NCI-H2107 (cell line): ENCODE data around the gene AURKAIP1.

Source experiments
- DNase-seq: peaks from one replicate; lab custom pipeline; 2025; lab: John Stamatoyannopoulos, UW

The AURKAIP1 gene

DNA sequence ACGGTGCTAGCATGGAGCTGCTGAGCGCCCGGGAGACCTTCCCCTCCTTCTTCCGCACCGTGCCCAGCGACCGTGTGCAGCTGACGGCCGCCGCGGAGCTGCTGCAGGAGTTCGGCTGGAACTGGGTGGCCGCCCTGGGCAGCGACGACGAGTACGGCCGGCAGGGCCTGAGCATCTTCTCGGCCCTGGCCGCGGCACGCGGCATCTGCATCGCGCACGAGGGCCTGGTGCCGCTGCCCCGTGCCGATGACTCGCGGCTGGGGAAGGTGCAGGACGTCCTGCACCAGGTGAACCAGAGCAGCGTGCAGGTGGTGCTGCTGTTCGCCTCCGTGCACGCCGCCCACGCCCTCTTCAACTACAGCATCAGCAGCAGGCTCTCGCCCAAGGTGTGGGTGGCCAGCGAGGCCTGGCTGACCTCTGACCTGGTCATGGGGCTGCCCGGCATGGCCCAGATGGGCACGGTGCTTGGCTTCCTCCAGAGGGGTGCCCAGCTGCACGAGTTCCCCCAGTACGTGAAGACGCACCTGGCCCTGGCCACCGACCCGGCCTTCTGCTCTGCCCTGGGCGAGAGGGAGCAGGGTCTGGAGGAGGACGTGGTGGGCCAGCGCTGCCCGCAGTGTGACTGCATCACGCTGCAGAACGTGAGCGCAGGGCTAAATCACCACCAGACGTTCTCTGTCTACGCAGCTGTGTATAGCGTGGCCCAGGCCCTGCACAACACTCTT is 42.8 kb downstream of the AURKAIP1 start:
- DNase-seq: no peak

DNA sequence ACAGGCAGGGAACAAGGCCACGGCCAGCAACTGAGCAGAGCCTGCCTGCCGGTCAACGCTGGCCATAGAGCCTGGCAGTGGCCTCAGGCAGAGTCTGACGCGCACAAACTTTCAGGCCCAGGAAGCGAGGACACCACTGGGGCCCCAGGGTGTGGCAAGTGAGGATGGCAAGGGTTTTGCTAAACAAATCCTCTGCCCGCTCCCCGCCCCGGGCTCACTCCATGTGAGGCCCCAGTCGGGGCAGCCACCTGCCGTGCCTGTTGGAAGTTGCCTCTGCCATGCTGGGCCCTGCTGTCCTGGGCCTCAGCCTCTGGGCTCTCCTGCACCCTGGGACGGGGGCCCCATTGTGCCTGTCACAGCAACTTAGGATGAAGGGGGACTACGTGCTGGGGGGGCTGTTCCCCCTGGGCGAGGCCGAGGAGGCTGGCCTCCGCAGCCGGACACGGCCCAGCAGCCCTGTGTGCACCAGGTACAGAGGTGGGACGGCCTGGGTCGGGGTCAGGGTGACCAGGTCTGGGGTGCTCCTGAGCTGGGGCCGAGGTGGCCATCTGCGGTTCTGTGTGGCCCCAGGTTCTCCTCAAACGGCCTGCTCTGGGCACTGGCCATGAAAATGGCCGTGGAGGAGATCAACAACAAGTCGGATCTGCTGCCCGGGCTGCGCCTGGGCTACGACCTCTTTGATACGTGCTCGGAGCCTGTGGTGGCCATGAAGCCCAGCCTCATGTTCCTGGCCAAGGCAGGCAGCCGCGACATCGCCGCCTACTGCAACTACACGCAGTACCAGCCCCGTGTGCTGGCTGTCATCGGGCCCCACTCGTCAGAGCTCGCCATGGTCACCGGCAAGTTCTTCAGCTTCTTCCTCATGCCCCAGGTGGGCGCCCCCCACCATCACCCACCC is 43.7 kb downstream of the AURKAIP1 start, which contains the start of gene TAS1R3:
Gene TAS1R3 (plus strand): TSS at position 213 of the 898 bp plus-strand sequence. CDS start 66 bp downstream, at position 279.
- no peak for DNase-seq

DNA sequence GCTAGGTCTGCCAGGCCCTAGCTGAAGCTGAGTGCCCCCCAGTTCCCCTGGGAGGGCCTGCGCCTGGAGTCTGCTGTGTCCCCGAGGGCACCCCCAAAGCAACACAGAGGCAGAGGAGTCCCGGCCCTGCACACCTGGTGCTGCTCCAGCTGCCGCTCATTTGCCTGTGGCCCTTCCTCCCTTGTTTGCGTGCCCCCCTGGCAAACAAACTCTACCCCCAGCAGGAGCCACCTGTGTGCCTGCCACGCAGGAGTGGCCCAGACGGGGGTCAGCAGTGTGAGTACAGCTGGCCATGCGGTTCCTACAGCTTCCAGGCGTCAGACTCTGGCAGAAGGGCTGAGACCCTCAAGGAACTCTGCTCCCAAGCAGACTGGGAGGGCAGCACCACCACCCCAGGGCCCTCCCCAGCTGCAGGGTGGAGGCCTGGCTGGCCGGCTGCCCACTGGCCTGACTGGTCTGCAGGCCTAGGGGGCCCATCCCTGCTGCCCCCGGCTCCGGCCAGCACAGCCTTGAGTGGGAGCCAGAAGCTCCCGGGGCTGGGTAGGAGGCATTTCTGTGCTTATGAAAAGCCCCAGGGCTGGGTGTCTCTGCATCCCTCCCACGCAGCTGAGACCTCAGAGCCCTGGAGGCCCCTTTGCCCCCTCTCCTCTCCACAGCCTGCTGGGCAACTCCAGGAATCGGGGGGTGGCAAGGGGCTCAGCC is 44.5 kb downstream of the AURKAIP1 start:
- DNase-seq: no peak

DNA sequence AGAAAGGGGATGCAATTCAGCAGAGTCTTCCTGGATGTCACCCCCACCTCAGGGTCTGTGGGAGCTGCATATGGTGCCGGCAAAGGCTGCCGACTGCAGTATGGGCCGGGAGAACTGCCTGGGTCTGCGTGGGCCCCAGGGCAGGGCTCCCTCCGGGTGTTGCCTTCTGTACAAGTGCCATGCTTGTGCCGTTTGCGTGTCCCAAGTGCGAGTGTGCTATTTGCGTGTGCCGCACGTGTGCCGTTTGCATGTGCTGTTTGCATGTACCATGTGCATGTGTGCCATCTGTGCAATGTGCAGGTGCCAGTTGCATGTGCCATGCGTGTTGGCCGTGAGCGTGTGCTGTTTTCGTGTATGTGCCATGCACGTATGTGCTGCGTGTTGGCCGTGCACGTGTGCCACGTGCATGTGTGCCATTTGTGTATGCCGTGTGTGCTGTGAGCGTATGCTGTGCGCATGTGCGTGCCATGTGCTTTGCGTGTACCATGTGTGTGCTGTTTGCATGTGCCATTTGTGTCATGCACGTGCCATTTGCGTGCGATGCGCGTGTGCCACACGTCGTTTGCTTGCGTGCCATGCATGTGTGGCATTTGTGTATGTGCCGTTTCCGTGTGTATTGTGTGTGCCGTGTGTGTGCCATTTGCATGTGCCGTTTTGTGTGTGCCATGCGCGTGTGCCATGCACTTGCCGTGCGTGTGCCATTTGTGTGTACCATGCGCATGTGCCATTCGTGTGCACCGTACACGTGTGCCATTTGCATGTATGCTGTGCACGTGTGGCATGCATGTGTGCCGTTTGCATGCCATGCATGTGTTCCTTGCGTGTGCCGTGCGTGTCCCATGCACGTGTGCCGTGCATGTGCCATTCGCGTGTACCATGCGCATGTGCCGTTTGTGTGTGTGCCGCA is 45.5 kb downstream of the AURKAIP1 start:
- no peak for DNase-seq

DNA sequence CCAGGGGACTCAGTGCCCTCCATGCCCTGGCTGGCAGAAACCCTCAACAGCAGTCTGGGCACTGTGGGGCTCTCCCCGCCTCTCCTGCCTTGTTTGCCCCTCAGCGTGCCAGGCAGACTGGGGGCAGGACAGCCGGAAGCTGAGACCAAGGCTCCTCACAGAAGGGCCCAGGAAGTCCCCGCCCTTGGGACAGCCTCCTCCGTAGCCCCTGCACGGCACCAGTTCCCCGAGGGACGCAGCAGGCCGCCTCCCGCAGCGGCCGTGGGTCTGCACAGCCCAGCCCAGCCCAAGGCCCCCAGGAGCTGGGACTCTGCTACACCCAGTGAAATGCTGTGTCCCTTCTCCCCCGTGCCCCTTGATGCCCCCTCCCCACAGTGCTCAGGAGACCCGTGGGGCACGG is 46.8 kb downstream of the AURKAIP1 start:
- no peak for DNase-seq

DNA sequence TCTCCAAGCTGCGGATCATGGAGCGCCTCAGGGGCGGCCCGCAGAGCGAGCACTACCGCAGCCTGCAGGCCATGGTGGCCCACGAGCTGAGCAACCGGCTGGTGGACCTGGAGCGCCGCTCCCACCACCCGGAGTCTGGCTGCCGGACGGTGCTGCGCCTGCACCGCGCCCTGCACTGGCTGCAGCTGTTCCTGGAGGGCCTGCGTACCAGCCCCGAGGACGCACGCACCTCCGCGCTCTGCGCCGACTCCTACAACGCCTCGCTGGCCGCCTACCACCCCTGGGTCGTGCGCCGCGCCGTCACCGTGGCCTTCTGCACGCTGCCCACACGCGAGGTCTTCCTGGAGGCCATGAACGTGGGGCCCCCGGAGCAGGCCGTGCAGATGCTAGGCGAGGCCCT is 47.7 kb downstream of the AURKAIP1 start:
- DNase-seq: no peak

DNA sequence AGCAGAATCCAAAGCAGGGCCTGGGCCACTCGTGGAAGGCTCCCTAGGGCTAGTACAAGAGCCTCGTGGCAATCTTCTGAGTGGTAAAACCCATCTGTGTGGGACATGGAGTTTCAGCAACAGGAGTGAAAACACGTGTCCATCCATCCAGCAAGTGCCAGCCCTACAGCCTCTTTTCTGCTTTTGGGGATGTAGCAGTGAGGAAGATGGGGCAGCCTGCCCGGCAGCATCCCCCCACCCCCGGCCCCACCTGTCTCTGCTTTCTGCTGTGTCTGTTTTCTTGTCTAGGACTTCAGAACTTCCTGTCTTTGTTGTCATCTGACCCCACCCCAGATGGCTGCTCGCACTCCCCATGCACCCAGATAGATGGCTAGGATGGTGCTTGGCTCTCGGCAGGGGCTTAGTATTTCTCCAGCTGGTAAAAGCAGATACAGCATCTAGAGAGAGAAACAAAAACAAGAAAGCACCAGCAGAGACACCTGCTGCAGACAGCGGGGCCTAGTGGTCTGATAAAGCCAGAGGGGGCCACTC is 48.9 kb downstream of the AURKAIP1 start:
- no peak for DNase-seq

DNA sequence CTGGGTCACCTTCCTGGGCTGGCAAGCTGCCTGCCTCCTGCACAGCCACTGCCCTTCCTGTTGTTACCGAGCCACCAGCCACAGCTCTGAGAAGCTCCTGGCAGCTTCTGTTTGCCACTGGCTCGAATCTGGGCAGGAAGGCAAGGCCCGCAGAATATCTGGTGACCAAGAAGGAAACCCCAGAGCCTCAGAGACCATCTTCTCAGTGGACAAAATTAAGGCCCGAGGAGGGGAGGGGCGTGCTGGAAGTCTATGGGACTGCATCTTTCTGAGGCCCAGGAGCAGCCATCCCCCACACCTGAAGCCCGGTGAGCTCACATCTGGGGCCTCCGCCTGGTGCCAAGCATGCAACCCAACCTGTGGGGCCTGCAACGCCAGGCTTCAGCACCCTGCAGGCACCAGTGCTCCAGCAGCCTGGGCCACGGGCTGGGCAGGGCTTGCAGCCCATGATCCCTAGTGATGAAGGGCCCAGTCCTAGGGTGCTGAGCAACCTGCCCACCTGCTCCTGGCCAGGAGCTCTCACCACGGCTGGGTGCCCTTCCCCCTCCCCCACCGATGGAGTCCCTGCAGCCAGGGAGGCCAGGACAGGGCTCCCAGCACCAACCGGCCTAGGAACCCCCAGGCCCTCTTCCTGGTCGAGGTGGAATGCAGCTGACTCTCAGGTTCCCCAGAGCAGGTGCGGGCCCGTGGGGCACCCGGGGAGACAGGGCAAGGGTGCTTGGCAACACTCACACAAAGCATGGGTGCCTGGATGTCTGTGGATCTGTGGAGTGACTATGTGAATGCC is 49.5 kb downstream of the AURKAIP1 start:
- no peak for DNase-seq

DNA sequence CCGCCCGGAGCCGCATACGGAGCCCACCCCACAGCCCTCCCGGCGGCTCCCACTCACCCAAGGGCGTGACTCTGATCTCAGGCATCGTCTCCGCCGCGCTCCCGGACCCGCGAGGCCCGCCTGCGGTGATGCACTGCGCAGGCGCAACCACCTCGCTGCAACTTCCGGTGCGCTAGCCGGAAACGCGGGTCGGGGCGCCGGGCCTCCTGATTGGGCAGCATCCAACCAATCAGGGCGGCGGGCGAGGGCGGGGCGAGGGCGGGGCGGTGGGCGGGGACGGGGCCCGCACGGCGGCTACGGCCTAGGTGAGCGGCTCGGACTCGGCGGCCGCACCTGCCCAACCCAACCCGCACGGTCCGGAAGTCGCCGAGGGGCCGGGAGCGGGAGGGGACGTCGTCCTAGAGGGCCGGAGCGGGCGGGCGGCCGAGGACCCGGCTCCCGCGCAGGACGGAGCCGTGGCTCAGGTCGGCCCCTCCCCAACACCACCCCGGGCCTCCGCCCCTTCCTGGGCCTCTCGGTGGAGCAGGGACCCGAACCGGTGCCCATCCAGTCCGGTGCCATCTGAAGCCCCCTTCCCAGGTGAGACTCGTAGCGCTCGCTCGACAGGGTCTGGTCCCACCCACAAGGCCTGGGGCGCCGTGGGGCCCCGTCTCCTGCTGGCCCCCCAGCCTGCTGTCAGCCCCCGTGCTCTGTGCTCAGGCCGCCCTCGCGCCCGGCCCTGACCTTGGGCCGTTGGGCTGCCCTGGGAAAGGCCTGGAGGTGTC is 50.3 kb downstream of the AURKAIP1 start, which contains the start of the genes CPTP and INTS11:
Gene CPTP (plus strand): TSS at position 279 of the 764 bp plus-strand sequence. CDS start 2,109 bp downstream, outside the sequence.
Gene INTS11 (minus strand): TSS at position 137 of the 764 bp plus-strand sequence. CDS start 52 bp downstream, at position 85.
- DNase-seq: no peak

DNA sequence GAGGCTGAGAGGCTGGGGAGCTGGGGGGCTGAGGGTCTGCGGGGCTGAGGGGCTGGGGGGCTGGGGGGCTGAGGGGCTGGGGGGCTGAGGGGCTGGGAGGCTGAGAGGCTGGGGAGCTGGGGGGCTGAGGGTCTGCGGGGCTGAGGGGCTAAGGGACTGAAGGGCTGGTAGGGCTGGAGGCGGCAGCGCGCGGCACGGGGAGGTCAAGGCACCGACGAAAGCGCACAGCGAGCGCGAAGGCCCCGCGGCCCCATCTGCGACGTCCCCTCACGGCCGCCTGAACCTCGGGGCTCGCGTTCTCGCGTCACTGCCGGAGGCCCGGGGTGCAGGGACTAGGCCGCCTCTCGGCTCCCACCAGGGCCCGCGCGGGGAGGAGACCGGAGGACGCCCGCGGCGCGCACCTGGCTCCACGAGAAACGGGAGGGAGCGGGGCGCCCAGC is 50.9 kb downstream of the AURKAIP1 start:
- DNase-seq: no peak
